GM12872 (cell line): ENCODE data around the gene KLF7.

ENCODE experiments used
- TF ChIP-seq, protein P1 (sequence below): IDR thresholded peaks from 3 replicates; pipeline ENCODE4 v1.5.1; 2011; ENCODE audit warnings: low read depth, mild to moderate bottlenecking, low read length, moderate library complexity; ENCODE audit not compliant: insufficient read depth

KLF7 gene

DNA sequence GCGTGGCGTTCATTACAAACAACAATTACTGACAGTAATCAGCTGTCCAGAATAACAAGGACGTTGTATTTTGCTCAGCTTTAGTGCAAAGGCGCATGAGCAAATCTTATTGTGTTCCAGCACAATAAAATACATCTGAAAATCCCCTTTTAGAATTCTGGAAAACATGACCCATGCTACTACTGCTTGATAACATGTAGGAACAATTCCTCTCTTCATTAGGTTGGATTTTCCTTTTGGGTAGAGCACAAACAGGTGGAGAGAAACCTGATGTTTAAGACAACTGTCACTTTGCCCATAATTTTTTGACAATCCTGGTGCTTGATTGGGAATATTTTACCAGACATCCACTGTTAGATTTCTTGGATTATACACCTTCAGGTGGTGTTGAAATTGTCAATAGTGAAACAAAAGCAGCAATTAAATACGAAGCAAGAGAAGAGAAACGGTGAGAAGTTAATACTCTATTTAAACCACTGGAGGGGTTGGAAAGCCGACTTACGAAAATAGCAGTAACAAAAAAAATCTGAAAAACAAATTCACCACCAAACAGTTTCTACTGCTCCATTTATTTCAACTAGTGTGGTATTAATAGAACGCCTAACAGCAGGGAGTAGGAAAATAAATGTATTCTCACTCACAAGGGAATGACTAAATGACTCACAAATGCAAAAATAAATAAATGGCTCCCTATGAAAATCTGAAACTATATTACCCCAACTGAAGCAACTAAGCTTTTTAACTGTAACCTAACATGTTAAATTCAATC, 123.8 kb downstream of the KLF7 start:
- TF ChIP-seq, protein P1, sequence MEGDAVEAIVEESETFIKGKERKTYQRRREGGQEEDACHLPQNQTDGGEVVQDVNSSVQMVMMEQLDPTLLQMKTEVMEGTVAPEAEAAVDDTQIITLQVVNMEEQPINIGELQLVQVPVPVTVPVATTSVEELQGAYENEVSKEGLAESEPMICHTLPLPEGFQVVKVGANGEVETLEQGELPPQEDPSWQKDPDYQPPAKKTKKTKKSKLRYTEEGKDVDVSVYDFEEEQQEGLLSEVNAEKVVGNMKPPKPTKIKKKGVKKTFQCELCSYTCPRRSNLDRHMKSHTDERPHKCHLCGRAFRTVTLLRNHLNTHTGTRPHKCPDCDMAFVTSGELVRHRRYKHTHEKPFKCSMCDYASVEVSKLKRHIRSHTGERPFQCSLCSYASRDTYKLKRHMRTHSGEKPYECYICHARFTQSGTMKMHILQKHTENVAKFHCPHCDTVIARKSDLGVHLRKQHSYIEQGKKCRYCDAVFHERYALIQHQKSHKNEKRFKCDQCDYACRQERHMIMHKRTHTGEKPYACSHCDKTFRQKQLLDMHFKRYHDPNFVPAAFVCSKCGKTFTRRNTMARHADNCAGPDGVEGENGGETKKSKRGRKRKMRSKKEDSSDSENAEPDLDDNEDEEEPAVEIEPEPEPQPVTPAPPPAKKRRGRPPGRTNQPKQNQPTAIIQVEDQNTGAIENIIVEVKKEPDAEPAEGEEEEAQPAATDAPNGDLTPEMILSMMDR: no peak

DNA sequence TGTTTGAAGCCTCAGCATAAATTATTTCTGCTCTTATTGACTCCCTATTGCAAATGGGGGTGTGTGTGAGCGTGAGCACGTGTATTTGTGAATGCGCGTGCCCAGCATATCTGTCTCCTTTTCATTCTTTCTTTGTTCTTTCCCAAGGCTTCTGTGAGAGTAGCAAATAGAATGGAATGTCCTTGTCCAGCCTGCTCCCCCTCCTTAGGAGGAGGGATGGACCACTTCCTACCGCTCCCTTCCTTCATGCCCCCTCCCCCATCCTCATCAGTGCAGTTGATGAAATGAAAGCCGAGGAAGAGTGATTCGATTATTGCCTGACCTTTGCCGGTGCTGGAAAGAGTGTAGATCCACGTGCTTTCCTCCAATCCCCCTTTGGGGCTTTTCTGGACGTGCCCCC, 124.5 kb downstream of the KLF7 start:
- TF ChIP-seq, protein P1: no peak

DNA sequence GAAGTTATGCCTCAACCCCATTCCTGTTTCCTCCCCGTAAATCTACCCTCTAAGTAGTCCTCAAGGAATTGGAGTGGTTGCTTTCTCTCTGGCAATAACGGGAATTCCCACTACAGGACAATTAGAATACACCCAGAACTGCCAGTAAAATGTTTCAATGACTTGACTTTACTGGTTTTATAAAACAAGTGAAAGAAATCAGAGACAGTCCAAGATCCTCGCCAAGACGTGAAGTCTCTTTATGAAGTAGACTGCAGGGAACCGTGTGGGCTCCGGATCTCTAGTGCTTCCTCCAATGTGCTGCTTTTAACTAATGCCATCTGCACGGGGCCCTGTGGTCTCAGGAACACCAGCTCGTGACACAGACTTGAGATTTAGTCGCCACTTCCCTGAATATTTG, 125.1 kb downstream of the KLF7 start:
- TF ChIP-seq, protein P1: no peak

DNA sequence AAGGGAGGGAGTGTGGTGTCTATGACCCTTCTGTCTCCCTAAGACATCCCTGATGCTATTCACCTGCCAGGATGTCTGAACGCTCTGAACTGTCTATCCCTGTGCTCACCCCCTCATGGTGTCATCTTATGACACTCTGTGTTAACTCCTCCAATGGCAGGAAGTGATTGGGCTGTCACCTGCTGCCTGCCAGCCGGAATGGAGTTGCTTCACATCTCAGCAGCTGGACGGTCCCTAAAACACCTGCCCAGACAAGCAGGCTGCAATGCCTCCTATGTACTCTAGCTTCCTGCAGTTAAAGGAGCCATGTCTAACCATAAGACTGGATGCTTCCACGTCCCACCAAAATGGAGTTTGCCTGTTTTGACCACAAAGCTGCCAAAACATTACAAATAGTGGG, 126.5 kb downstream of the KLF7 start:
- TF ChIP-seq, protein P1: no peak

DNA sequence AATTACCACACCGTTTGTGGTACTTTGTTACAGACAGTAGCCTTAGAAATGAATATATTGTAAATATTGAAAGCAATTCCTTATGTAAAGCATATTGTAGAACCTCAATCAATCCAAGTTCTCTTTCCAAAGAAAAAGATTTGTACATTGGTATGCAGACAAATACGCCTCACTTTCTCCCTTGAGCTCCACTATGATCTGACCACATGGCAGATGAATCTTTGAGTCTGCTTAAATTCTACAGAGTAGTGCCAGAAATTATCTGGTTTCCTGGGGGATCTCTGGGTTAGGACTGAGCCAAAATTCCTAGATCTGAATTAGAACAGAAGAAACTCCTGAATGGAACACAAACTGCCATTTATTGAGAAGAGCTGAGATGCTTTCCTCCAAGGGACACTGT, 127.4 kb downstream of the KLF7 start:
- TF ChIP-seq, protein P1: no peak

DNA sequence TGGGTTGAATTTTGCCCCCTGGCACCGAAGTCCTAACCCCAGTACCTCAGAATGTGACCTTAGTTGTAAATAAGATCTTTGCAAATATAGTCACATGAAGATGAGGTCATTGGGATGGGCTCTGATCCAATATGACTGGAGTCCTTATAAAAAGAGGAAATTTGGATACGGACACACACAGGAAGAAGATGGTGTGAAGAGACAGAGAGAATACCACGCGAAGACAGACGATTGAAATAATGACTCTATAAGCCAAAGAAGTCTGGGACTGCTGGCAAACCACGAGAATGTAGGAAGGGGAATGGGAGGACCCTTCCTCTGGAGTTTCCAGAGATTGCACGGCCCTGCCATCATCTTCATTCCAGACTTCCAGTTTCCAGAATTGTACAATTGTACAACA, 127.9 kb downstream of the KLF7 start:
- TF ChIP-seq, protein P1: no peak

DNA sequence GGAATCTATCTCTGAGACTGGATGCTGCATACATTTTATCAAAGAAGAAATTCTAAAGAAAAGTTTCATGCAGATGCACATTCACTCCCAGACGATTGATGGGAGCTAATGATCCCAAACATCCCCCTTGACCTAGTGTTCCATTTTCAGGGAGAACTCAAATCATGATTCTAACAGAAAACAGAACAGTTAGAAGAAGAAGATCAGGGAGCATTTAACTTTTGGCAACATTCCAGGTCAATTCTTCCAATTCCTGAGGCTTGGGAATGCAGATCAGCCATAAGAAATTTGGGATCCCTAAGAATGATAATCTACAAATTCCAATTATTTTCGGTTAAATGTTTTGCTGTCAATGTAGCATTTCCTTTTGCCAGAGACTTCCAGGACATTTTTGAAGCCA, 129.9 kb downstream of the KLF7 start:
- TF ChIP-seq, protein P1: no peak
